Endothelial cell of umbilical vein (primary cell): ENCODE results near the gene DNAJB11. TPM values are rescaled to one million over a fixed set of nuclear protein-coding genes. Genes with fewer than 3 reads are reported as not detected.

ENCODE experiments used
- Bru-seq: library from RNA; stranded (reverse); fragments of 400-500 nt; gene quantifications from one replicate; lab custom pipeline; 2021; lab: Mats Ljungman, UMichigan
- BruChase-seq, 2 experiments: library from RNA; stranded (reverse); fragments of 400-500 nt; gene quantifications; one replicate each; lab custom pipeline; 2021; lab: Mats Ljungman, UMichigan
- BruUV-seq: library from RNA; stranded (reverse); fragments of 400-500 nt; replicated peaks from 2 replicates; lab custom pipeline; 2021; lab: Mats Ljungman, UMichigan
- CTCF ChIA-PET: fragments of 300-600, 350-600 bp; sonication (Branson Sonifier 250); formaldehyde crosslinking; loops from one replicate; lab custom pipeline; 2021; ENCODE audit warnings: antibody characterized with exemption, inconsistent platforms; lab: Charles Lee
- POLR2A ChIA-PET: fragments of 300-600, 350-600 bp; sonication (Branson Sonifier 250); formaldehyde crosslinking; loops from one replicate; lab custom pipeline; 2021; ENCODE audit warnings: antibody characterized with exemption, inconsistent platforms; lab: Charles Lee
- DNase-seq: peaks from one replicate; pipeline ENCODE4 v3.0.0-alpha.2; 2011; ENCODE audit warnings: low read depth, low spot score
- FAIRE-seq: peaks from 2 replicates; lab custom pipeline; 2011; peaks lifted over from hg19 to GRCh38; lab: Jason Lieb, UNC
- H2AFZ ChIP-seq: 2 replicates; pipeline ENCODE4 v1.6.0; 2012; ENCODE audit warnings: low read depth, low read length, control low read depth, inconsistent platforms
- H3K27ac ChIP-seq: 2 replicates; pipeline ENCODE4 v1.5.1; 2011; ENCODE audit warnings: low read depth, mild to moderate bottlenecking, control low read depth, low read length, moderate library complexity; ENCODE audit not compliant: insufficient read depth
- H3K27me3 ChIP-seq, 2 experiments: 2 replicates each; pipeline versions ENCODE4 v1.6.0 to v1.6.1; 2011; ENCODE audit warnings: low read length in 2 of 2, mixed read lengths in 1 of 2; ENCODE audit not compliant: control insufficient read depth in 2 of 2, insufficient read depth in 2 of 2
- H3K36me3 ChIP-seq, 2 experiments: 2 replicates in 1 of 2; 3 replicates in 1 of 2; pipeline ENCODE4 v1.5.1; 2011; ENCODE audit warnings: low read length in 2 of 2, mild to moderate bottlenecking in 1 of 2, moderate library complexity in 1 of 2; ENCODE audit not compliant: control insufficient read depth in 2 of 2, insufficient read depth in 2 of 2; ENCODE audit errors: extremely low read depth in 1 of 2
- H3K4me1 ChIP-seq: 3 replicates; pipeline ENCODE4 v1.5.1; 2011; ENCODE audit warnings: mild to moderate bottlenecking, low read length; ENCODE audit not compliant: control insufficient read depth, insufficient read depth; ENCODE audit errors: extremely low read depth
- H3K4me2 ChIP-seq: 2 replicates; pipeline ENCODE4 v1.6.1; 2011; ENCODE audit warnings: low read length, control low read depth, mixed read lengths; ENCODE audit not compliant: insufficient read depth
- H3K4me3 ChIP-seq, 3 experiments: fragments of 200-600 bp in 1 of 3; sonication (generic), shearing (Covaris generic) in 1 of 3; replicated peaks in 1 of 3; 2 replicates each; pipeline ENCODE4 v1.5.1; 2011 to 2016; ENCODE audit warnings: control low read depth in 3 of 3, low read length in 3 of 3, mild to moderate bottlenecking in 2 of 3, inconsistent platforms in 1 of 3, low read depth in 1 of 3, moderate library complexity in 1 of 3; ENCODE audit not compliant: insufficient read depth in 1 of 3
- H3K79me2 ChIP-seq: 2 replicates; pipeline ENCODE4 v1.6.0; 2012; ENCODE audit warnings: low read length, inconsistent platforms; ENCODE audit not compliant: control insufficient read depth, insufficient read depth
- H3K9ac ChIP-seq: replicated peaks from 2 replicates; pipeline ENCODE3; 2011; ENCODE audit warnings: low read length, control low read depth; ENCODE audit not compliant: insufficient read depth; ENCODE audit errors: extremely low read depth
- H3K9me1 ChIP-seq: replicated peaks from 3 replicates; pipeline ENCODE4 v1.6.0; 2011; ENCODE audit warnings: mild to moderate bottlenecking, low read length; ENCODE audit not compliant: control insufficient read depth, insufficient read depth; ENCODE audit errors: extremely low read depth
- H3K9me3 ChIP-seq: replicated peaks from 2 replicates; pipeline ENCODE4 v1.5.1; 2012; ENCODE audit warnings: low read length, inconsistent platforms; ENCODE audit not compliant: control insufficient read depth, insufficient read depth
- H4K20me1 ChIP-seq: replicated peaks from 2 replicates; pipeline ENCODE3; 2011; ENCODE audit warnings: mild to moderate bottlenecking, low read length; ENCODE audit not compliant: control insufficient read depth, insufficient read depth; ENCODE audit errors: extremely low read depth
- CTCF ChIP-seq, 2 donors: IDR thresholded peaks; 1 replicate in 1 of 2; 2 replicates in 1 of 2; pipeline ENCODE4 v1.5.1; 2011; ENCODE audit warnings: low read length in 2 of 2, mild to moderate bottlenecking in 2 of 2, moderate library complexity in 2 of 2, control low read depth in 1 of 2, inconsistent platforms in 1 of 2, low read depth in 1 of 2; ENCODE audit not compliant: insufficient read depth in 1 of 2; ENCODE audit errors: extremely low read depth in 1 of 2
- EZH2 ChIP-seq: IDR thresholded peaks from 2 replicates; pipeline ENCODE4 v1.6.1; 2012; ENCODE audit warnings: borderline replicate concordance, low read depth, mild to moderate bottlenecking, moderate library complexity, low read length, inconsistent platforms; ENCODE audit not compliant: severe bottlenecking
- FOS ChIP-seq: IDR thresholded peaks from 2 replicates; pipeline ENCODE4 v1.6.1; 2011; ENCODE audit warnings: mild to moderate bottlenecking, low read length, moderate library complexity, borderline replicate concordance; ENCODE audit not compliant: insufficient read depth
- GATA2 ChIP-seq: IDR thresholded peaks from 2 replicates; pipeline ENCODE4 v1.7.0; 2011; ENCODE audit warnings: low read depth, mild to moderate bottlenecking, moderate library complexity, mixed read lengths, low read length; ENCODE audit not compliant: insufficient read length, insufficient read depth
- JUN ChIP-seq: IDR thresholded peaks from 2 replicates; pipeline ENCODE4 v1.6.1; 2011; ENCODE audit warnings: borderline replicate concordance, low read depth; ENCODE audit not compliant: insufficient read length, insufficient read depth
- POLR2A ChIP-seq: IDR thresholded peaks from 2 replicates; pipeline ENCODE4 v1.6.1; 2012; ENCODE audit warnings: low read depth, mild to moderate bottlenecking, control low read depth, low read length
- POLR2AphosphoS5 ChIP-seq: IDR thresholded peaks from 2 replicates; pipeline ENCODE4 v1.6.1; 2012; ENCODE audit warnings: low read depth, mild to moderate bottlenecking, control low read depth, low read length, moderate library complexity; ENCODE audit not compliant: insufficient read depth
- dilution Hi-C: fragments of 300-500 bp; cut with MboI; formaldehyde crosslinking; loops from one replicate; pipeline ENCODE4 v1.15.0; 2019; ENCODE audit warnings: low sequenced_read_pairs; ENCODE audit not compliant: extremely low pct_ligation_motif_present
- intact Hi-C: fragments of 100-400 bp; cut with micrococcal nuclease; formaldehyde crosslinking; loops from one replicate; pipeline ENCODE4 v1.10.0; 2022
- long read RNA-seq: library from polyadenylated mRNA; stranded (forward); transcript quantifications from one replicate; pipeline ENCODE4 v2.0.0, GENCODE V29; 2021
- polyA minus RNA-seq, 3 experiments: library from RNA; depleted of rRNA, polyadenylated mRNA; stranded (reverse); fragments of >200 nt; gene quantifications; 1 replicate in 1 of 3; 2 replicates in 2 of 3; pipeline ENCODE4 v1.2.3, GENCODE V29; 2011
- polyA plus RNA-seq, 4 experiments: library from polyadenylated mRNA; depleted of rRNA in 3 of 4; stranded (reverse) in 3 of 4; unstranded in 1 of 4; fragments of >200 nt; gene quantifications; 2 replicates each; pipeline versions ENCODE4 v1.2.1 to v1.2.3, GENCODE V29; 2011 to 2012; ENCODE audit warnings: missing spikeins in 1 of 4
- total RNA-seq: library from RNA; stranded (reverse); gene quantifications from 2 replicates; pipeline ENCODE4 v1.2.3, GENCODE V29; 2021

DNAJB11 gene
- total RNA-seq (87.6 and 100 TPM in 2 replicates), polyA plus RNA-seq (25.2 and 39.5 TPM in 2 replicates), polyA minus RNA-seq (21.9 and 24.8 TPM in 2 replicates), Bru-seq, nascent RNA (percentile 86 among the genes with signal in this experiment), BruChase-seq, experiment 1, labeled RNA remaining after a 6-hour chase (percentile 86 among the genes with signal in this experiment), BruChase-seq, experiment 2, labeled RNA remaining after a 2-hour chase (percentile 78 among the genes with signal in this experiment)
- polyA plus RNA-seq (2011; cell fraction: cytosol; rRNA removed): 50.4 and 58.7 TPM in 2 replicates
- polyA plus RNA-seq (2011; cell fraction: nucleus; rRNA removed): 71.8 and 113 TPM in 2 replicates
- 84.5 and 111 TPM in 2 replicates for polyA plus RNA-seq (2012)
- polyA minus RNA-seq (2011; cell fraction: cytosol; rRNA and poly(A)+ RNA removed): 29.2 TPM
- 47.8 and 87.5 TPM in 2 replicates for polyA minus RNA-seq (2011; cell fraction: nucleus; rRNA and poly(A)+ RNA removed)
- long read RNA-seq, transcript DNAJB11-201 (10 exons, 1,688 nt): major isoform, 350 of 368 reads
- long read RNA-seq, partial matches to known transcripts: 14 of 368 reads
- long read RNA-seq, other reads (novel, unspliced or antisense): 4 of 368 reads

DNA sequence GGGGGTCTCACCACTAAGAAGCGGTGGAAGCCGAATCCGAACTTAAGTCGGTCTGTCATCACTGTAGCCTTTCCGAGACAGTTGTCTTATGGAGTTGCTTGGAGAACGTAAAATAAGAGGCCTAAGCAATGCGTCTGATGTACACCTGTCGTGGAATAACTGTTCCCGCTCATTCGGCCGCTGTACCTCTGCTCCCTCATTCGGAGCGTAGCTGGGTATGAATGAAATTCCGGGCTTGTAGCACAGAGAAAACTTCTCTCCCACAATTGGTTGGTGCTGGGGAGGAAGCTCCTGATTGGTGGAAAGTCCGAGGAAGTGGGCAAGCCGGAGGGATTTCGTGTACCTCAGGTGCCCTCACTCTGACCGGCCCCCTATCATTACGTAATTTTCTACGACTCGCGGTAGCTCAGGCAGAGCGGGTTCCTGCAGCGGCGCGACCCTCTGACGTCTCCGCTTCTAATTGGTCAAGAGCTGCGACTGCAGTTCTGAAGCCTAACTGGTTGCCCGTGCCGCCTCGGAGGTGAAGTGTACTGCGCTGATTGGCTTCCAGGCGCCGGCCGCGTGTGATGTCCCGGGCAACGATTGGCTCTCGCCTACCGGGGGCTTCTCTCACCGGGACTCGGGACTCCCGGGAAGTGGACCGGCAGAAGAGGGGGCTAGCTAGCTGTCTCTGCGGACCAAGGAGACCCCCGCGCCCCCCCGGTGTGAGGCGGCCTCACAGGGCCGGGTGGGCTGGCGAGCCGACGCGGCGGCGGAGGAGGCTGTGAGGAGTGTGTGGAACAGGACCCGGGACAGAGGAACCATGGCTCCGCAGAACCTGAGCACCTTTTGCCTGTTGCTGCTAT is at the start of gene DNAJB11:
Gene DNAJB11, plus strand, starts transcription at position 625 of the 845 bp plus-strand sequence. Its CDS starts 178 bp downstream, at position 803.
- Histone ChIP-seq H3K9me1 (no peaks in the 10 kb centered on the region), H3K9me3 (no peaks in the 10 kb centered on the region), H3K9ac (peak within 1 kb of the TSS; percentile 88), H3K27me3 (no peaks in the 10 kb centered on the region), H3K4me3 (peak within 1 kb of the TSS; percentile 80 to 91 (median 90)), H3K27ac (peak within 1 kb of the TSS; percentile 67), H3K4me1 (peaks cover 18% of the 10 kb centered on the region), H4K20me1 (no peaks in the 10 kb centered on the region), H2AFZ (peak within 1 kb of the TSS; percentile 86), H3K36me3 (no peaks in the 10 kb centered on the region), H3K79me2 (peaks cover 21% of the 10 kb centered on the region), H3K4me2 (peak within 1 kb of the TSS; percentile 80)
- DNase-seq (peak; percentile 100), FAIRE-seq (peak; percentile 95)
- intact Hi-C loops (loop anchor here (1.0 to 5.0 kb wide), 7 partner anchors 46 to 632 kb away; partner anchors contain the start of genes EIF4A2, ETV5, RFC4 and RPL39L), dilution Hi-C loops (no loop called here)
- CTCF ChIA-PET: interaction anchor here (0.9 to 1.4 kb wide), 10 partner anchors 30 to 627 kb away, joined by 3 to 12 read pairs (median 4); no protein-coding TSS in a partner anchor
- POLR2A ChIA-PET: interaction anchor here (0.8 to 1.9 kb wide), 9 partner anchors 9 to 984 kb away, joined by 3 to 27 read pairs (median 4); partner anchors contain the start of genes EIF4A2, ETV5, SENP2 and TRA2B
- no peak for TF ChIP-seq FOS
- TF ChIP-seq POLR2A: peak; percentile 87
- no peak for TF ChIP-seq GATA2
- no peak for TF ChIP-seq CTCF (IDR thresholded peaks at IDR 0.05; ENCODE audit: extremely low read depth in 1 of 2, insufficient read depth in 1 of 2, low read depth in 1 of 2, low read length in 2 of 2)
- TF ChIP-seq EZH2: peak; percentile 55
- peak; percentile 56 for TF ChIP-seq POLR2AphosphoS5
- TF ChIP-seq JUN: peak; percentile 19
- BruUV-seq: no TSS peak
